ENCODE data around the gene LYST. TPM values are rescaled to one million over a fixed set of nuclear protein-coding genes. Genes with fewer than 3 reads are reported as not detected.

The LYST gene
- total RNA-seq, 1 experiment from 2014 or later = 11.9 TPM

GRCh38 chr1:235911300-235911662, 44.6 kb upstream of the LYST start:
- TF ChIP-seq CTCF (IDR thresholded peaks at IDR 0.05; ENCODE audit: unreplicated experiment) = no peak
- DNase-seq = no peak
- CTCF ChIA-PET = no interaction called here
- Mint-ChIP-seq H3K27ac (ENCODE audit: unreplicated experiment) (peak overlapping the region; percentile 92), H3K36me3 (ENCODE audit: insufficient read depth, unreplicated experiment) (peaks cover 4% of the 10 kb centered on the region), H3K9me3 (ENCODE audit: low read depth, unreplicated experiment) (no peaks in the 10 kb centered on the region), H3K4me1 (ENCODE audit: low read depth, unreplicated experiment) (peaks cover 44% of the 10 kb centered on the region), H3K4me3 (ENCODE audit: low read depth, unreplicated experiment) (no peak overlapping the region), H3K27me3 (ENCODE audit: unreplicated experiment) (no peaks in the 10 kb centered on the region)
- intact Hi-C loops (cut with micrococcal nuclease; ENCODE audit: unreplicated experiment) = loop anchor here (5.0 kb wide), 1 partner anchor 61 kb away; no protein-coding TSS in a partner anchor
- BruUV-seq (replicated peaks) = no TSS peak

- intact Hi-C loops (cut with micrococcal nuclease; ENCODE audit: unreplicated experiment) = loop anchor here (5.0 kb wide), 1 partner anchor 62 kb away; no protein-coding TSS in a partner anchor
- no TSS peak for BruUV-seq (replicated peaks)
- H3K27me3 Mint-ChIP-seq (ENCODE audit: unreplicated experiment) = no peaks in the 10 kb centered on the region
- peak; percentile 88 for DNase-seq
- TF ChIP-seq CTCF (IDR thresholded peaks at IDR 0.05; ENCODE audit: unreplicated experiment) = no peak
- peaks cover 4% of the 10 kb centered on the region for H3K36me3 Mint-ChIP-seq (ENCODE audit: insufficient read depth, unreplicated experiment)
- CTCF ChIA-PET = no interaction called here
- no peaks in the 10 kb centered on the region for H3K9me3 Mint-ChIP-seq (ENCODE audit: low read depth, unreplicated experiment)
- peaks cover 44% of the 10 kb centered on the region for H3K4me1 Mint-ChIP-seq (ENCODE audit: low read depth, unreplicated experiment)
- peak overlapping the region; percentile 43 for H3K4me3 Mint-ChIP-seq (ENCODE audit: low read depth, unreplicated experiment)
- H3K27ac Mint-ChIP-seq (ENCODE audit: unreplicated experiment) = peak overlapping the region; percentile 92
Measured at GRCh38 chr1:235910357-235911299, 43.9 kb upstream of the LYST start.

- TSS peak; percentile 46 for BruUV-seq (replicated peaks)
- no peak for TF ChIP-seq CTCF (IDR thresholded peaks at IDR 0.05; ENCODE audit: unreplicated experiment)
- Mint-ChIP-seq H3K4me1 (ENCODE audit: low read depth, unreplicated experiment) (peaks cover 44% of the 10 kb centered on the region), H3K4me3 (ENCODE audit: low read depth, unreplicated experiment) (peak overlapping the region; percentile 43), H3K36me3 (ENCODE audit: insufficient read depth, unreplicated experiment) (peaks cover 4% of the 10 kb centered on the region), H3K9me3 (ENCODE audit: low read depth, unreplicated experiment) (no peaks in the 10 kb centered on the region), H3K27ac (ENCODE audit: unreplicated experiment) (peak overlapping the region; percentile 92), H3K27me3 (ENCODE audit: unreplicated experiment) (no peaks in the 10 kb centered on the region)
- CTCF ChIA-PET = interaction anchor here (0.6 to 1.4 kb wide), 6 partner anchors 9 to 413 kb away, joined by 3 to 7 read pairs (median 4); no protein-coding TSS in a partner anchor
- DNase-seq = peak; percentile 47
- intact Hi-C loops (cut with micrococcal nuclease; ENCODE audit: unreplicated experiment) = loop anchor here (2.0 kb wide), 1 partner anchor 42 kb away; the partner anchor contains the start of gene LYST
Measured at GRCh38 chr1:235908742-235909520, 42.2 kb upstream of the LYST start.

GRCh38 chr1:235907897-235908240, 41.2 kb upstream of the LYST start:
- no peak for TF ChIP-seq CTCF (IDR thresholded peaks at IDR 0.05; ENCODE audit: unreplicated experiment)
- intact Hi-C loops (cut with micrococcal nuclease; ENCODE audit: unreplicated experiment) = loop anchor here (2.0 kb wide), 1 partner anchor 41 kb away; the partner anchor contains the start of gene LYST
- peaks cover 44% of the 10 kb centered on the region for H3K4me1 Mint-ChIP-seq (ENCODE audit: low read depth, unreplicated experiment)
- no peak overlapping the region for H3K27ac Mint-ChIP-seq (ENCODE audit: unreplicated experiment)
- no peaks in the 10 kb centered on the region for H3K27me3 Mint-ChIP-seq (ENCODE audit: unreplicated experiment)
- no peak overlapping the region for H3K4me3 Mint-ChIP-seq (ENCODE audit: low read depth, unreplicated experiment)
- H3K9me3 Mint-ChIP-seq (ENCODE audit: low read depth, unreplicated experiment) = no peaks in the 10 kb centered on the region
- CTCF ChIA-PET = no interaction called here
- no peak for DNase-seq
- H3K36me3 Mint-ChIP-seq (ENCODE audit: insufficient read depth, unreplicated experiment) = peaks cover 8% of the 10 kb centered on the region
- no TSS peak for BruUV-seq (replicated peaks)

Measured in Calu3 (cell line).